Measurements from ENCODE around the gene CNTN4. TPM values are rescaled to one million over a fixed set of nuclear protein-coding genes. Genes with fewer than 3 reads are reported as not detected.

Gene CNTN4
- total RNA-seq, 1 donor from 2014 or later = 34.3 TPM

Small RNAs within 50 kb of the gene (small RNA-seq; reads per million reads assigned to genes)
- gene RF00416 (ENCODE audit: low replicate concordance) (not detected), gene RN7SKP144 (ENCODE audit: low replicate concordance) (not detected)
